Measurements from ENCODE around the gene TRDMT1. TPM values are rescaled to one million over a fixed set of nuclear protein-coding genes. Genes with fewer than 3 reads are reported as not detected.

The TRDMT1 gene
- total RNA-seq, 1 experiment from 2014 or later: 20.2 TPM

DNA sequence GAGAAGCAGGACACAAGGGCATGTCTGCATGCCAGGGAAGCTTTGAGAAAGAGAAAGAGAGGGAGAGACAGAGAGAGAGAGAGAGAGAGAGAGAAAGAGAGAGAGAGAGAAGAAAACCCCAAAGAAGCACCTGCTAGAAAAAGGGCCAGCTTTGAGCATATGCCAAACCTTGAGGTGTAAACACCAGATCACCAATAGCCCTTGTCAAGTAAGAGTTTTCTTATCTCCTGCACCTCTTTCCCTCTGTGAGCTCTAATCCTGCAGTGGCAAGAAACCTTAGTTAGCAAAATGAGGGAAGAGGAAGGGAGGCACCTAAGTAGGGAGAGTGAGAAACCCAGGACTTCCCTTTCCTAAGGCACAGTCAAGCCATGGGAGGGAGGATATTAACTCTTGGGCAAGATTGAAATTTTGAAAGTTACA lies 11.3 kb upstream of the TRDMT1 start:
- no peaks in the 10 kb centered on the region for H3K27me3 ChIP-seq (ENCODE audit: insufficient read depth, low read length)
- Mint-ChIP-seq H3K27me3 (ENCODE audit: low read depth) (no peaks in the 10 kb centered on the region), H3K36me3 (ENCODE audit: insufficient read depth in 1 of 3, low read depth in 3 of 3) (no peaks in the 10 kb centered on the region), H3K4me1 (peaks cover 43 to 49% of the 10 kb centered on the region in 2 experiments), H3K4me3 (no peak overlapping the region), H3K9me3 (no peaks in the 10 kb centered on the region), H3K27ac (peak overlapping the region in 1 of 3 experiments; percentile 29; a peak in 3 of 7 replicates)
- H2BK5ac ChIP-seq (ENCODE audit: insufficient read length, low read length): no peak overlapping the region
- H4K5ac ChIP-seq (ENCODE audit: insufficient read length, low read depth, low read length): no peak overlapping the region
- H3K9me3 ChIP-seq (ENCODE audit: control insufficient read depth, low read depth, low read length): no peaks in the 10 kb centered on the region
- H3K23me2 ChIP-seq (ENCODE audit: insufficient read length, low read depth, low read length, poor library complexity, severe bottlenecking): no peaks in the 10 kb centered on the region
- H2BK12ac ChIP-seq (ENCODE audit: insufficient read length, low read depth, low read length): no peak overlapping the region
- DNase-seq: no peak
- TF ChIP-seq, protein P1, sequence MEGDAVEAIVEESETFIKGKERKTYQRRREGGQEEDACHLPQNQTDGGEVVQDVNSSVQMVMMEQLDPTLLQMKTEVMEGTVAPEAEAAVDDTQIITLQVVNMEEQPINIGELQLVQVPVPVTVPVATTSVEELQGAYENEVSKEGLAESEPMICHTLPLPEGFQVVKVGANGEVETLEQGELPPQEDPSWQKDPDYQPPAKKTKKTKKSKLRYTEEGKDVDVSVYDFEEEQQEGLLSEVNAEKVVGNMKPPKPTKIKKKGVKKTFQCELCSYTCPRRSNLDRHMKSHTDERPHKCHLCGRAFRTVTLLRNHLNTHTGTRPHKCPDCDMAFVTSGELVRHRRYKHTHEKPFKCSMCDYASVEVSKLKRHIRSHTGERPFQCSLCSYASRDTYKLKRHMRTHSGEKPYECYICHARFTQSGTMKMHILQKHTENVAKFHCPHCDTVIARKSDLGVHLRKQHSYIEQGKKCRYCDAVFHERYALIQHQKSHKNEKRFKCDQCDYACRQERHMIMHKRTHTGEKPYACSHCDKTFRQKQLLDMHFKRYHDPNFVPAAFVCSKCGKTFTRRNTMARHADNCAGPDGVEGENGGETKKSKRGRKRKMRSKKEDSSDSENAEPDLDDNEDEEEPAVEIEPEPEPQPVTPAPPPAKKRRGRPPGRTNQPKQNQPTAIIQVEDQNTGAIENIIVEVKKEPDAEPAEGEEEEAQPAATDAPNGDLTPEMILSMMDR (conservative IDR thresholded peaks at IDR 0.05): no peak
- H3T11ph ChIP-seq (ENCODE audit: low read length): no peak overlapping the region
- no peaks in the 10 kb centered on the region for H3K79me1 ChIP-seq (ENCODE audit: insufficient read depth, low read depth, low read length, poor library complexity, severe bottlenecking)
- H2BK20ac ChIP-seq (ENCODE audit: low read depth, low read length, poor library complexity, severe bottlenecking): no peak overlapping the region
- H3K9ac ChIP-seq (ENCODE audit: extremely low read depth, insufficient read length, low read length): no peak overlapping the region
- H3K79me2 ChIP-seq (ENCODE audit: insufficient read depth, low read length): no peaks in the 10 kb centered on the region
- H2AFZ ChIP-seq (ENCODE audit: low read length): no peak overlapping the region
- H3K14ac ChIP-seq (ENCODE audit: insufficient read depth, low read length): no peak overlapping the region
- no peaks in the 10 kb centered on the region for H4K20me1 ChIP-seq (ENCODE audit: control insufficient read depth, insufficient read depth, insufficient read length)
- H3K4me2 ChIP-seq (ENCODE audit: insufficient read depth, insufficient read length, low read length): no peak overlapping the region
- H3K23ac ChIP-seq (ENCODE audit: insufficient read length, low read depth, low read length): no peak overlapping the region
- H3K27ac ChIP-seq (ENCODE audit: insufficient read length, low read depth, low read length): no peak overlapping the region
- H3K4ac ChIP-seq (ENCODE audit: low read depth, low read length): no peak overlapping the region
- H3K18ac ChIP-seq (ENCODE audit: insufficient read length, low read depth, low read length): no peak overlapping the region
- no peak overlapping the region for H2BK15ac ChIP-seq (ENCODE audit: low read depth, low read length)
- no peak overlapping the region for H2BK120ac ChIP-seq (ENCODE audit: low read depth, low read length, poor library complexity, severe bottlenecking)
- no peak overlapping the region for H3K56ac ChIP-seq (ENCODE audit: insufficient read length, low read depth, low read length)
- peaks cover 7% of the 10 kb centered on the region; the same call in 1 of the 2 replicates for H3K4me1 ChIP-seq (ENCODE audit: insufficient read depth, low read length)
- H4K91ac ChIP-seq (ENCODE audit: insufficient read length, low read depth, low read length): no peak overlapping the region
- H2AK5ac ChIP-seq (ENCODE audit: insufficient read length, low read length): no peak overlapping the region
- no peak overlapping the region for H4K8ac ChIP-seq (replicated peaks; ENCODE audit: insufficient read length, low read depth, low read length)

Data from H9 (cell line).